Measurements from ENCODE around the gene GPR15LG.
A peak's percentile ranks its signal among the peaks of the same experiment; 100 is the strongest.
"Not testable (repeated sequence)": the region's sequence is repeated elsewhere in the genome, so short reads cannot be mapped to it uniquely, and the experiment has no call there.

The GPR15LG gene

DNA sequence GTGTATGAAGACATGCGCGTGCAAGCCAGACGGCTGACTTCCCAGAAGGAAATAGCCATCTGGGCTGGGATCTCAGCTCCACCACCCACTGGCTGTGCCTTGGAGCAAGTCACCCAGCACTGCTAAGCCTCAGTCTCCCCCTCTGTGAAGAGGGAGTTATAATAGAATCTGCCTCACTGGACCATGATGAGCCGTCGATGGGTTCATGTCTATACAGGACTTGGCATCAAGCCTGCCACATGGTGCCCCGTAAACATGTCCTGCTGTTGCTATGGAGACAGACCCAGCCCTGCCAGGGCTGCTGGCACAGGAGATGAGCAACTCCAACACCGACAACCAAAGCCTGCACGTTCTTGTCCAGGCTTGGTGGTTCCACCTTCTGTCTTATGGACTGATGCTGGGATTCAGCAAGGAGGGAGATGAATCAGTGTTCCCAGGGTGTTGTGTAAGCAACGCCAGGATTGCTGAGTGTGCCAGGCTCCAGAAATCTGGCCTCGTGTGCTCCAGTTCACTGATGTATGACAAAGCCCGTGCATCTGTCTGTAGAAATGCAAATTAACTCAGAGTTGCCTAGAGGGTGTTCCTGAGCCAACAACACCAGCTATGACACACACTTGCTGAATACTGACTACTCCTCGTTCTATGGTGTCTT is 5.6 kb downstream of the GPR15LG start:
- in situ Hi-C loops (cut with HindIII; ENCODE audit: low sequenced_read_pairs), result no loop called here
- TF ChIP-seq, protein P1, sequence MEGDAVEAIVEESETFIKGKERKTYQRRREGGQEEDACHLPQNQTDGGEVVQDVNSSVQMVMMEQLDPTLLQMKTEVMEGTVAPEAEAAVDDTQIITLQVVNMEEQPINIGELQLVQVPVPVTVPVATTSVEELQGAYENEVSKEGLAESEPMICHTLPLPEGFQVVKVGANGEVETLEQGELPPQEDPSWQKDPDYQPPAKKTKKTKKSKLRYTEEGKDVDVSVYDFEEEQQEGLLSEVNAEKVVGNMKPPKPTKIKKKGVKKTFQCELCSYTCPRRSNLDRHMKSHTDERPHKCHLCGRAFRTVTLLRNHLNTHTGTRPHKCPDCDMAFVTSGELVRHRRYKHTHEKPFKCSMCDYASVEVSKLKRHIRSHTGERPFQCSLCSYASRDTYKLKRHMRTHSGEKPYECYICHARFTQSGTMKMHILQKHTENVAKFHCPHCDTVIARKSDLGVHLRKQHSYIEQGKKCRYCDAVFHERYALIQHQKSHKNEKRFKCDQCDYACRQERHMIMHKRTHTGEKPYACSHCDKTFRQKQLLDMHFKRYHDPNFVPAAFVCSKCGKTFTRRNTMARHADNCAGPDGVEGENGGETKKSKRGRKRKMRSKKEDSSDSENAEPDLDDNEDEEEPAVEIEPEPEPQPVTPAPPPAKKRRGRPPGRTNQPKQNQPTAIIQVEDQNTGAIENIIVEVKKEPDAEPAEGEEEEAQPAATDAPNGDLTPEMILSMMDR (IDR thresholded peaks at IDR 0.05; ENCODE audit: low read depth, low read length, missing control alignments), result no peak
- peak; percentile 32 for DNase-seq (ENCODE audit: low read depth)
- H3K4me3 ChIP-seq (ENCODE audit: low read depth, low read length), result no peak overlapping the region

DNA sequence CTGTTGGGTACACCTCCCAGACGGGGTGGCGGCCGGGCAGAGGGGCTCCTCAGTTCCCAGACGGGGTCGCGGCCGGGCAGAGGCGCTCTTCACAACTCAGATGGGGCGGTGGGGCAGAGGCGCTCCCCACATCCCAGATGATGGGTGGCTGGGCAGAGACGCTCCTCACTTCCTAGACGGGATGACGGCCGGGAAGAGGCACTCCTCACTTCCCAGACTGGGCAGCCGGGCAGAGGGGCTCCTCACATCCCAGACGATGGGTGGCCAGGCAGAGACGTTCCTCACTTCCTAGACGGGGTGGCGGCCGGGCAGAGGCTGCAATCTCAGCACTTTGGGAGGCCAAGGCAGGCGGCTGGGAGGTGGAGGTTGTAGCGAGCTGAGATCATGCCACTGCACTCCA is 6.8 kb downstream of the GPR15LG start:
- H3K4me3 ChIP-seq (ENCODE audit: low read depth, low read length); DNase-seq (ENCODE audit: low read depth); in situ Hi-C loops (cut with HindIII; ENCODE audit: low sequenced_read_pairs): not testable (repeated sequence)

DNA sequence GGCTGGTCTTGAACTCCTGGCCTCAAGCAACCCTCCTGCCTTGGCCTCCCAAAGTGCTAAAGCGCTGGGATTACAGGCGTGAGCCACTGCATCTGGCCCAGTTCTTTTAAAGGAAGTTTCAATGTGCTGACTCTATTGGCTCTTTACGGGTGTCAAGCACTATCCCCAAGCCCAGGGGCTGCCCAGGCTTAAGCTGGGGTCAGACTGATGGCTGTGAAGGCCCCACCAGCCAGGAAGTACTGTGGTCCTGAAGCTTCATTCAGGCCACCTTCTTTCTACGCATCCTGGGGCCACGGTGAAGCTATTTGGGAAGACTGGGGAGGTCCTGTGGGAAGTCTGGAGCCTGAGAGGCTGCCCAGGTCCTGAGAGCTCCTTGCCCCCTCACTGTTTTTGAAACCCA is 8.0 kb downstream of the GPR15LG start:
- DNase-seq (ENCODE audit: low read depth), result no peak
- in situ Hi-C loops (cut with HindIII; ENCODE audit: low sequenced_read_pairs), result no loop called here
- TF ChIP-seq, protein P1 (IDR thresholded peaks at IDR 0.05; ENCODE audit: low read depth, low read length, missing control alignments), result no peak
- H3K4me3 ChIP-seq (ENCODE audit: low read depth, low read length), result no peak overlapping the region

DNA sequence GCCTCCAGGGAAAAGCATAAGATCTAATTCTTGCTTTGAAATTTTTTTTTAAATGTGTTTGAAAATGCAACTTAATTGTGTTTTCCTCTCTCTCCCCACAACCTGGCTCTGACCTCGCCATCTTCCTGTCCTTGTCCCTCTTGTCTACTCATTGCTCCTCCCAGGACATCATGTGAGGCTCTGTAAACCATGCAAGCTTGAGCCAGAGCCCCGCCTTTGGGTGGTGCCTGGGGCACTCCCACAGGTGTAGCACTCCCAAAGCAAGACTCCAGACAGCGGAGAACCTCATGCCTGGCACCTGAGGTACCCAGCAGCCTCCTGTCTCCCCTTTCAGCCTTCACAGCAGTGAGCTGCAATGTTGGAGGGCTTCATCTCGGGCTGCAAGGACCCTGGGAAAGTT is 10.9 kb downstream of the GPR15LG start:
- in situ Hi-C loops (cut with HindIII; ENCODE audit: low sequenced_read_pairs), result no loop called here
- no peak for DNase-seq (ENCODE audit: low read depth)
- TF ChIP-seq, protein P1 (IDR thresholded peaks at IDR 0.05; ENCODE audit: low read depth, low read length, missing control alignments), result no peak
- no peak overlapping the region for H3K4me3 ChIP-seq (ENCODE audit: low read depth, low read length)

DNA sequence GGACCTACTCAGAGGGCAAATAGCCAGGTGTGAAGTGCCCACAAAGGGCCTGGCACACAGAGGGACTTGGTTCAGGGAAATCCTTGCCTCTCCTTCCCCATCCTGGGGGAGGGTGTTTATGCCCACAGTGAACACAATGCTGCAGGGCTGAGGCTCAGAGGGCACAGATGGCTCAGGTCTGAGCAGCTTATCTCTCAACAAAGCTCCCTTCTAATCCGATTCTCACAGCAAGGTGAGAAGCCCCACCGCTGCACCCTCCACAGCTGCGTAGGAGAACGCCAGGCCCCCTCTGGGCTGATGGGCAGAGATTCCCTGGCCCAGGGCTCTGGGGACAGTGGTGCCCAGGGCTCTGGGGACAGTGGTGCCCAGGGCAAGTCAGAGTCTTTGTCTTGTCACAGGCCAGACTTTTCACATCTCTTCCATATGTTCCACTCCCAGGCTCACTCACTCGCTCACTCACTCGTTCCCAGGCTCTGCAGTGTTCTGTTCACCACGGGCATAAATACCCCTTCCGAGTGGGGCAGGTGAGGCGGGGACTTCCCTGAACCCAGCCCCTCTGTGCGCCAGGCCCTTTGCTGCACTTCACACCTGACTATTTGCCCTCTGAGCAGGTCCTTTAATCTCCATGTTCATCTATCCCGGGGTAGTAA is 12.1 kb downstream of the GPR15LG start:
- TF ChIP-seq, protein P1 (IDR thresholded peaks at IDR 0.05; ENCODE audit: low read depth, low read length, missing control alignments), result no peak
- no peak overlapping the region for H3K4me3 ChIP-seq (ENCODE audit: low read depth, low read length)
- in situ Hi-C loops (cut with HindIII; ENCODE audit: low sequenced_read_pairs), result no loop called here
- DNase-seq (ENCODE audit: low read depth), result no peak

DNA sequence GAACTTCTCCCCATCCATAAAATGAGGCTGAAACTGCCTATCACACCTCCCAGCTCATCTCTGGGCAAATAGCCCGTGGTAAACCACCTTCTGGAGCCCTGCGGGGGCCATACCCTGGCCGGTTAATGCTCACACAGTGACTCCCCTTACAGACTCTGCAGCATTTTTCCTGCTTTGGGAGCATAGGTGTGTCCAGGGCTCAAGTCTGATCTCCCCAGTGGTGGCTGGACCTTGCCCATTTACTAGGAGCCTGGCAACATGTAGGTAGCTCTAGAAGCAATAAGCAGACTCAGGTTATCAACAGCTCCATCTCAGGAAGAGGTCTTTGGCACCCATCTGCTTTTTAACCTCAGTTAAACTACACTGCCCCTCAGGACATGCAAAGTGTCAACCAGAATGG is 15.2 kb downstream of the GPR15LG start:
- TF ChIP-seq, protein P1 (IDR thresholded peaks at IDR 0.05; ENCODE audit: low read depth, low read length, missing control alignments), result no peak
- in situ Hi-C loops (cut with HindIII; ENCODE audit: low sequenced_read_pairs), result no loop called here
- DNase-seq (ENCODE audit: low read depth), result no peak
- no peak overlapping the region for H3K4me3 ChIP-seq (ENCODE audit: low read depth, low read length)

DNA sequence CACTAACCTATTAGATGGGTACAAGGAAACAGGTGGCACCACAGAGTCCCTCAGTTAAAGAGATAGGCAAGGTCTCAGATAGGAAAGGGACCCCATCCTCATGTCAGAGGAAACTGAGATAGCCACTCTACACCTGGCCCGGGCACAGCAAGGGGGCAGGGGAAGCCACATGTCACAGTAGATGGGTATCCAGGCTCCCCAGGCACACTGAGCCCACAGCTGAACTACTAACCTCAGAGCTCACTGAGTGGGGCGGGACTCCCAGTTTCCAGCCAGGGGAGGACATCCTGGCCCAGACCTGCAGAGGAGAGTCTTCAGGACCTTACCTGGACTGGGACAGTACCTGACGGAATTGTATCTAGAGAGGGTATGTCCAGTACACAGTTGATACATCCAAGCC is 17.0 kb downstream of the GPR15LG start:
- in situ Hi-C loops (cut with HindIII; ENCODE audit: low sequenced_read_pairs), result no loop called here
- no peak for DNase-seq (ENCODE audit: low read depth)
- no peak overlapping the region for H3K4me3 ChIP-seq (ENCODE audit: low read depth, low read length)
- TF ChIP-seq, protein P1 (IDR thresholded peaks at IDR 0.05; ENCODE audit: low read depth, low read length, missing control alignments), result no peak
